Ovary (tissue), 3 donors: ENCODE measurements around the gene MAP4K4.

Source experiments
- EP300 ChIP-seq: sonication (generic); formaldehyde crosslinking; IDR thresholded peaks from one replicate; pipeline ENCODE4 v1.6.1; 2017; ENCODE audit warnings: antibody characterized with exemption
- TF ChIP-seq, protein P1 (sequence below), 3 donors: fragments of 450-650 bp in 2 of 3; fragments of 200-600 bp in 1 of 3; IDR thresholded peaks; one replicate each; pipeline versions ENCODE4 v1.5.1 to v1.8.0; 2016 to 2022; ENCODE audit warnings: antibody characterized with exemption in 3 of 3, mild to moderate bottlenecking in 1 of 3
- donor health status: DM: no; HTN: no; CAD: no.

- TF ChIP-seq, protein P1, sequence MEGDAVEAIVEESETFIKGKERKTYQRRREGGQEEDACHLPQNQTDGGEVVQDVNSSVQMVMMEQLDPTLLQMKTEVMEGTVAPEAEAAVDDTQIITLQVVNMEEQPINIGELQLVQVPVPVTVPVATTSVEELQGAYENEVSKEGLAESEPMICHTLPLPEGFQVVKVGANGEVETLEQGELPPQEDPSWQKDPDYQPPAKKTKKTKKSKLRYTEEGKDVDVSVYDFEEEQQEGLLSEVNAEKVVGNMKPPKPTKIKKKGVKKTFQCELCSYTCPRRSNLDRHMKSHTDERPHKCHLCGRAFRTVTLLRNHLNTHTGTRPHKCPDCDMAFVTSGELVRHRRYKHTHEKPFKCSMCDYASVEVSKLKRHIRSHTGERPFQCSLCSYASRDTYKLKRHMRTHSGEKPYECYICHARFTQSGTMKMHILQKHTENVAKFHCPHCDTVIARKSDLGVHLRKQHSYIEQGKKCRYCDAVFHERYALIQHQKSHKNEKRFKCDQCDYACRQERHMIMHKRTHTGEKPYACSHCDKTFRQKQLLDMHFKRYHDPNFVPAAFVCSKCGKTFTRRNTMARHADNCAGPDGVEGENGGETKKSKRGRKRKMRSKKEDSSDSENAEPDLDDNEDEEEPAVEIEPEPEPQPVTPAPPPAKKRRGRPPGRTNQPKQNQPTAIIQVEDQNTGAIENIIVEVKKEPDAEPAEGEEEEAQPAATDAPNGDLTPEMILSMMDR (IDR thresholded peaks at IDR 0.05) = no peak
- TF ChIP-seq EP300 = no peak
Measured at GRCh38 chr2:101879466-101879865, 182.0 kb downstream of the MAP4K4 start.
